Measurements from ENCODE around the gene ABCC8.

DNA sequence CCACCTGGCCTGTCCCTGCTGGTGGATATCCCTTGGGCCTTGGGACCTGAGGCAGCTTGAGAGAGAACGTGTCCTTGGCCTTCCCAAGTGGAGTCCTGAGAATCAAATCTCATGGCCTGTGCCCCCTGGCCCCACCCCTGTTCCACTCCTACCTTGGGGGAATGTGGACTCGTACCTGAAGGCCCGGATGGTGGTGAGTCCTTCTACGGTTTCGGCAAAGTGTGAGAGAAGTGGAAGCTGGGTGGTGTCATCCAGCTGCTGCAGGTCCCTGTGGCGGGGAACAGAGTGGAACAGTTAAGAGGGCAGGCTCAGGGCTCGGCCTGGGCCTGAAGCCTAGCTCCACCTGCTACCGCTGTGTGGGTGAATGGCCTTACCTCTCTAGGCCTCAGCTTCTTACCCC lies 74.2 kb downstream of the ABCC8 start:
- TF ChIP-seq, protein P1, sequence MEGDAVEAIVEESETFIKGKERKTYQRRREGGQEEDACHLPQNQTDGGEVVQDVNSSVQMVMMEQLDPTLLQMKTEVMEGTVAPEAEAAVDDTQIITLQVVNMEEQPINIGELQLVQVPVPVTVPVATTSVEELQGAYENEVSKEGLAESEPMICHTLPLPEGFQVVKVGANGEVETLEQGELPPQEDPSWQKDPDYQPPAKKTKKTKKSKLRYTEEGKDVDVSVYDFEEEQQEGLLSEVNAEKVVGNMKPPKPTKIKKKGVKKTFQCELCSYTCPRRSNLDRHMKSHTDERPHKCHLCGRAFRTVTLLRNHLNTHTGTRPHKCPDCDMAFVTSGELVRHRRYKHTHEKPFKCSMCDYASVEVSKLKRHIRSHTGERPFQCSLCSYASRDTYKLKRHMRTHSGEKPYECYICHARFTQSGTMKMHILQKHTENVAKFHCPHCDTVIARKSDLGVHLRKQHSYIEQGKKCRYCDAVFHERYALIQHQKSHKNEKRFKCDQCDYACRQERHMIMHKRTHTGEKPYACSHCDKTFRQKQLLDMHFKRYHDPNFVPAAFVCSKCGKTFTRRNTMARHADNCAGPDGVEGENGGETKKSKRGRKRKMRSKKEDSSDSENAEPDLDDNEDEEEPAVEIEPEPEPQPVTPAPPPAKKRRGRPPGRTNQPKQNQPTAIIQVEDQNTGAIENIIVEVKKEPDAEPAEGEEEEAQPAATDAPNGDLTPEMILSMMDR (IDR thresholded peaks at IDR 0.05; ENCODE audit: extremely low read depth in 1 of 2, insufficient read depth in 1 of 2, low read depth in 1 of 2, low read length in 2 of 2), result no peak
- no peak for TF ChIP-seq POLR2A (IDR thresholded peaks at IDR 0.05; ENCODE audit: low read depth, low read length)
- no peak for TF ChIP-seq POLR2AphosphoS5 (IDR thresholded peaks at IDR 0.05; ENCODE audit: insufficient read depth, low read depth, low read length)
- TF ChIP-seq GATA2 (IDR thresholded peaks at IDR 0.05; ENCODE audit: insufficient read depth, insufficient read length, low read depth, low read length), result no peak
- no peak for TF ChIP-seq MYC (IDR thresholded peaks at IDR 0.05; ENCODE audit: low read depth, low read length)
- TF ChIP-seq JUN (IDR thresholded peaks at IDR 0.05; ENCODE audit: borderline replicate concordance, insufficient read depth, insufficient read length, low read depth), result no peak
- TF ChIP-seq EZH2 (IDR thresholded peaks at IDR 0.05; ENCODE audit: borderline replicate concordance, low read depth, low read length, severe bottlenecking), result no peak
- TF ChIP-seq, protein P2, sequence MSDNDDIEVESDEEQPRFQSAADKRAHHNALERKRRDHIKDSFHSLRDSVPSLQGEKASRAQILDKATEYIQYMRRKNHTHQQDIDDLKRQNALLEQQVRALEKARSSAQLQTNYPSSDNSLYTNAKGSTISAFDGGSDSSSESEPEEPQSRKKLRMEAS (IDR thresholded peaks at IDR 0.05; ENCODE audit: insufficient read depth, insufficient read length), result no peak

All from endothelial cell of umbilical vein (primary cell).